ENCODE results near the gene NFATC2. TPM values are rescaled to one million over a fixed set of nuclear protein-coding genes. Genes with fewer than 3 reads are reported as not detected.

Gene NFATC2
- total RNA-seq, 4 donors from 2014 or later, result 8.8 to 15.6 (median 13.0) TPM

DNA sequence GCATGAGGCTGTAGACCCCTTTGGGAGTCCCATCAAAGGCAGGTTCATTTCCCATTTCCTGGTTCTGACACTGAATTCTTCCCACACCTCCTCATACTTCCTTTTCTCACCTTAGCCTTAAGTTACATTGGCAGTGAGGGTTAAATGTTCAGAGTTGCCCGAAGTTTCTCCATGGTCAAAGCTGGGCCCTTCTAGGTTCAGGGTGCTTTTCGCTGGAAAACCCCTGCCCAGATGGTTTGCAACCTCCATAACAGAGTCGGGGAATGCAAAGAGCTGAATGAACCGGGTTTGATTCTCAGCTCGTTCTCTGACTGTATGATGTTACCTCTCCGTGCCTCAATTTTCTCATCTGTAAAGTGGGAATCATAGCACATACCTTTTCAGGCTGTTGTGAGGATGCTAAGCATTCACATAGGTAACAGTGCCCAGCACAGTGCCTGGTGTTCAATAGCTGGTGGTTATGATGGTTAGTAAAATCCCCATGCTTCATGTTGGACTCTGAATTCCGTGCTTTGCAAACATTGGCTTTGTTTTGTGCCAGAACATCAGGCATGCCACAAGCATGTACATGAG, 149.8 kb downstream of the NFATC2 start:
- Histone ChIP-seq H3K36me3 (peaks cover 0 to 18% (median 5%) of the 10 kb centered on the region in 4 donors), H3K27me3 (no peaks in the 10 kb centered on the region), H3K4me3 (no peak overlapping the region), H3K9me3 (no peaks in the 10 kb centered on the region), H3K4me1 (peaks cover 0 to 45% (median 31%) of the 10 kb centered on the region in 4 donors), H3K27ac (replicated peaks in 1 of 4) (no peak overlapping the region)
- DNase-seq (ENCODE audit: extremely low spot score), result no peak
- intact Hi-C loops (cut with DNase I), result no loop called here
- TF ChIP-seq POLR2A (IDR thresholded peaks at IDR 0.05; ENCODE audit: low read depth) (no peak), POLR2AphosphoS5 (IDR thresholded peaks at IDR 0.05) (no peak), EP300 (IDR thresholded peaks at IDR 0.05) (no peak)
- TF ChIP-seq, protein P1, sequence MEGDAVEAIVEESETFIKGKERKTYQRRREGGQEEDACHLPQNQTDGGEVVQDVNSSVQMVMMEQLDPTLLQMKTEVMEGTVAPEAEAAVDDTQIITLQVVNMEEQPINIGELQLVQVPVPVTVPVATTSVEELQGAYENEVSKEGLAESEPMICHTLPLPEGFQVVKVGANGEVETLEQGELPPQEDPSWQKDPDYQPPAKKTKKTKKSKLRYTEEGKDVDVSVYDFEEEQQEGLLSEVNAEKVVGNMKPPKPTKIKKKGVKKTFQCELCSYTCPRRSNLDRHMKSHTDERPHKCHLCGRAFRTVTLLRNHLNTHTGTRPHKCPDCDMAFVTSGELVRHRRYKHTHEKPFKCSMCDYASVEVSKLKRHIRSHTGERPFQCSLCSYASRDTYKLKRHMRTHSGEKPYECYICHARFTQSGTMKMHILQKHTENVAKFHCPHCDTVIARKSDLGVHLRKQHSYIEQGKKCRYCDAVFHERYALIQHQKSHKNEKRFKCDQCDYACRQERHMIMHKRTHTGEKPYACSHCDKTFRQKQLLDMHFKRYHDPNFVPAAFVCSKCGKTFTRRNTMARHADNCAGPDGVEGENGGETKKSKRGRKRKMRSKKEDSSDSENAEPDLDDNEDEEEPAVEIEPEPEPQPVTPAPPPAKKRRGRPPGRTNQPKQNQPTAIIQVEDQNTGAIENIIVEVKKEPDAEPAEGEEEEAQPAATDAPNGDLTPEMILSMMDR (IDR thresholded peaks at IDR 0.05), result no peak
- WGBS, result 81% methylated on average over 7 of the region's 7 CpGs

GRCh38 chr20:51391926-51392325, 150.6 kb downstream of the NFATC2 start:
- intact Hi-C loops (cut with DNase I), result no loop called here
- no peak overlapping the region for H3K4me3 ChIP-seq
- TF ChIP-seq POLR2A (IDR thresholded peaks at IDR 0.05; ENCODE audit: low read depth) (no peak), EP300 (IDR thresholded peaks at IDR 0.05) (no peak), POLR2AphosphoS5 (IDR thresholded peaks at IDR 0.05) (no peak)
- TF ChIP-seq, protein P1 (IDR thresholded peaks at IDR 0.05), result no peak
- peaks cover 0 to 40% (median 31%) of the 10 kb centered on the region in 4 donors for H3K4me1 ChIP-seq
- H3K36me3 ChIP-seq, result peaks cover 0 to 16% (median 5%) of the 10 kb centered on the region in 4 donors
- DNase-seq (ENCODE audit: extremely low spot score), result no peak
- no peak overlapping the region for H3K27ac ChIP-seq (replicated peaks in 1 of 4)
- 83% methylated on average over 1 of the region's 1 CpG for WGBS
- no peaks in the 10 kb centered on the region for H3K9me3 ChIP-seq
- no peaks in the 10 kb centered on the region for H3K27me3 ChIP-seq

GRCh38 chr20:51389543-51390264, 152.8 kb downstream of the NFATC2 start:
- no peak for DNase-seq (ENCODE audit: extremely low spot score)
- peak overlapping the region in 3 of 4 donors; percentile 30 to 40 (median 31) for H3K27ac ChIP-seq (replicated peaks in 1 of 4)
- intact Hi-C loops (cut with DNase I), result no loop called here
- peaks cover 0 to 16% (median 5%) of the 10 kb centered on the region in 4 donors for H3K36me3 ChIP-seq
- H3K9me3 ChIP-seq, result no peaks in the 10 kb centered on the region
- peaks cover 4 to 30% (median 30%) of the 10 kb centered on the region in 4 donors for H3K4me1 ChIP-seq
- H3K27me3 ChIP-seq, result no peaks in the 10 kb centered on the region
- no peak for TF ChIP-seq EP300 (IDR thresholded peaks at IDR 0.05)
- TF ChIP-seq POLR2A (IDR thresholded peaks at IDR 0.05; ENCODE audit: low read depth), result no peak
- TF ChIP-seq POLR2AphosphoS5 (IDR thresholded peaks at IDR 0.05), result no peak
- TF ChIP-seq, protein P1 (IDR thresholded peaks at IDR 0.05), result no peak
- no peak overlapping the region for H3K4me3 ChIP-seq
- 83% methylated on average over 11 of the region's 11 CpGs for WGBS

- Histone ChIP-seq H3K27me3 (no peaks in the 10 kb centered on the region), H3K9me3 (no peaks in the 10 kb centered on the region), H3K4me3 (no peak overlapping the region), H3K36me3 (peaks cover 0 to 16% (median 5%) of the 10 kb centered on the region in 4 donors), H3K27ac (replicated peaks in 1 of 4) (peak overlapping the region in 3 of 4 donors; percentile 6 to 40 (median 30)), H3K4me1 (peaks cover 4 to 28% (median 23%) of the 10 kb centered on the region in 4 donors)
- intact Hi-C loops (cut with DNase I), result no loop called here
- no peak for DNase-seq (ENCODE audit: extremely low spot score)
- whole genome bisulfite sequencing, result 59% methylated on average over 7 of the region's 7 CpGs
- TF ChIP-seq POLR2A (IDR thresholded peaks at IDR 0.05; ENCODE audit: low read depth), result no peak
- TF ChIP-seq POLR2AphosphoS5 (IDR thresholded peaks at IDR 0.05), result no peak
- TF ChIP-seq EP300 (IDR thresholded peaks at IDR 0.05), result no peak
- TF ChIP-seq, protein P1 (IDR thresholded peaks at IDR 0.05), result no peak
Observed at GRCh38 chr20:51388756-51389542, 153.6 kb downstream of the NFATC2 start.

Measured in esophagus muscularis mucosa (tissue), 4 donors.